MM.1S (cell line): ENCODE data around the gene EIPR1.

Experiments
- DNase-seq: peaks from one replicate; pipeline ENCODE4 v3.0.0-alpha.2; 2015
- H2AFZ ChIP-seq: fragments of 300-600 bp; sonication (generic); 2 replicates; pipeline ENCODE4 v1.6.0; 2016; ENCODE audit warnings: antibody characterized with exemption, low read length
- H3F3A ChIP-seq: fragments of 300-600 bp; sonication (generic); 2 replicates; pipeline ENCODE4 v1.6.1; 2016; ENCODE audit warnings: mild to moderate bottlenecking, antibody characterized with exemption, low read length, moderate library complexity, mixed read lengths; ENCODE audit not compliant: insufficient read depth
- H3K27ac ChIP-seq: fragments of 300-600 bp; sonication (generic); 2 replicates; pipeline ENCODE4 v1.5.1; 2016; ENCODE audit warnings: mild to moderate bottlenecking, low read length
- H3K27me3 ChIP-seq: fragments of 300-600 bp; sonication (generic); replicated peaks from 2 replicates; pipeline ENCODE4 v1.6.0; 2016; ENCODE audit warnings: low read length; ENCODE audit not compliant: insufficient read depth
- H3K36me3 ChIP-seq: fragments of 300-600 bp; sonication (generic); replicated peaks from 2 replicates; pipeline ENCODE4 v1.6.1; 2016; ENCODE audit warnings: mild to moderate bottlenecking, low read length, mixed read lengths; ENCODE audit not compliant: insufficient read depth
- H3K4me1 ChIP-seq: fragments of 300-600 bp; sonication (generic); 2 replicates; pipeline ENCODE4 v1.6.1; 2016; ENCODE audit warnings: low read length, mixed read lengths
- H3K4me2 ChIP-seq: fragments of 300-600 bp; sonication (generic); 2 replicates; pipeline ENCODE4 v1.6.0; 2016; ENCODE audit warnings: low read depth, low read length
- H3K4me3 ChIP-seq: fragments of 300-600 bp; sonication (generic); 2 replicates; pipeline ENCODE4 v1.5.1; 2016; ENCODE audit warnings: low read length, mixed read lengths
- H3K79me2 ChIP-seq: fragments of 300-600 bp; sonication (generic); 2 replicates; pipeline ENCODE4 v1.6.1; 2016; ENCODE audit warnings: mixed run types, low read length, mixed read lengths
- H3K9ac ChIP-seq: fragments of 300-600 bp; sonication (generic); 2 replicates; pipeline ENCODE4 v1.6.1; 2016; ENCODE audit warnings: low read length, mixed read lengths
- H3K9me2 ChIP-seq: fragments of 300-600 bp; sonication (generic); replicated peaks from 2 replicates; pipeline ENCODE4 v1.6.1; 2016; ENCODE audit warnings: mild to moderate bottlenecking, low read length, mixed read lengths; ENCODE audit not compliant: insufficient read depth
- H3K9me3 ChIP-seq: fragments of 300-600 bp; sonication (generic); replicated peaks from 2 replicates; pipeline ENCODE4 v1.6.1; 2016; ENCODE audit warnings: mild to moderate bottlenecking, low read length, mixed read lengths; ENCODE audit not compliant: insufficient read depth
- H4K20me1 ChIP-seq: fragments of 300-600 bp; sonication (generic); 2 replicates; pipeline ENCODE4 v1.6.1; 2016; ENCODE audit warnings: mild to moderate bottlenecking, low read length, moderate library complexity, mixed read lengths; ENCODE audit not compliant: insufficient read depth
- CTCF ChIP-seq: fragments of 300-600 bp; sonication (generic); IDR thresholded peaks from 2 replicates; pipeline ENCODE4 v1.5.1; 2016; ENCODE audit warnings: antibody characterized with exemption, low read length, mixed read lengths
- EZH2 ChIP-seq: fragments of 300-600 bp; sonication (generic); optimal IDR thresholded peaks from 2 replicates; pipeline ENCODE3; 2017; ENCODE audit warnings: low read depth, mild to moderate bottlenecking, antibody characterized with exemption, low read length, mixed read lengths
- EZH2phosphoT487 ChIP-seq: fragments of 300-600 bp; sonication (generic); IDR thresholded peaks from 2 replicates; pipeline ENCODE4 v1.6.1; 2018; ENCODE audit warnings: antibody characterized with exemption, low read length

EIPR1 gene

GRCh38 chr2:3392216-3392615 lies 14.6 kb upstream of the EIPR1 start:
- H3K27ac ChIP-seq: no peak overlapping the region
- no peaks in the 10 kb centered on the region for H3K9me2 ChIP-seq
- H4K20me1 ChIP-seq: no peaks in the 10 kb centered on the region
- no peaks in the 10 kb centered on the region for H3K4me1 ChIP-seq
- H3K27me3 ChIP-seq: no peaks in the 10 kb centered on the region
- TF ChIP-seq EZH2phosphoT487 (no peak), EZH2 (no peak), CTCF (no peak)
- no peak overlapping the region for H3K4me3 ChIP-seq
- no peaks in the 10 kb centered on the region for H3F3A ChIP-seq
- DNase-seq: no peak
- H3K36me3 ChIP-seq: no peaks in the 10 kb centered on the region
- no peak overlapping the region for H2AFZ ChIP-seq
- H3K4me2 ChIP-seq: no peak overlapping the region
- no peaks in the 10 kb centered on the region for H3K9me3 ChIP-seq
- no peak overlapping the region for H3K9ac ChIP-seq
- no peaks in the 10 kb centered on the region for H3K79me2 ChIP-seq

GRCh38 chr2:3390041-3390440 lies 12.4 kb upstream of the EIPR1 start:
- Histone ChIP-seq H4K20me1 (no peaks in the 10 kb centered on the region), H3K36me3 (no peaks in the 10 kb centered on the region), H2AFZ (no peak overlapping the region), H3K79me2 (no peaks in the 10 kb centered on the region), H3K4me3 (no peak overlapping the region), H3K9me2 (no peaks in the 10 kb centered on the region), H3K27me3 (no peaks in the 10 kb centered on the region), H3K9me3 (no peaks in the 10 kb centered on the region), H3K9ac (no peak overlapping the region), H3K4me1 (no peaks in the 10 kb centered on the region), H3K27ac (no peak overlapping the region), H3K4me2 (no peak overlapping the region), H3F3A (no peaks in the 10 kb centered on the region)
- TF ChIP-seq CTCF (no peak), EZH2phosphoT487 (no peak), EZH2 (no peak)
- DNase-seq: no peak

- H3K79me2 ChIP-seq: no peaks in the 10 kb centered on the region
- H3K27ac ChIP-seq: no peak overlapping the region
- H3K36me3 ChIP-seq: no peaks in the 10 kb centered on the region
- DNase-seq: no peak
- no peaks in the 10 kb centered on the region for H4K20me1 ChIP-seq
- no peaks in the 10 kb centered on the region for H3K27me3 ChIP-seq
- no peak overlapping the region for H2AFZ ChIP-seq
- TF ChIP-seq EZH2 (no peak), CTCF (no peak), EZH2phosphoT487 (no peak)
- no peak overlapping the region for H3K4me2 ChIP-seq
- H3K4me1 ChIP-seq: no peaks in the 10 kb centered on the region
- H3F3A ChIP-seq: no peaks in the 10 kb centered on the region
- no peak overlapping the region for H3K4me3 ChIP-seq
- no peak overlapping the region for H3K9ac ChIP-seq
- no peaks in the 10 kb centered on the region for H3K9me2 ChIP-seq
- H3K9me3 ChIP-seq: no peaks in the 10 kb centered on the region
These were observed 11.6 kb upstream of the EIPR1 start for GRCh38 chr2:3389193-3389592.
